Nephron (organoid): Measurements from ENCODE around the gene CCDC88C.

ENCODE experiments used
- H3K27ac Mint-ChIP-seq, 3 experiments: 2 replicates each; pipeline ENCODE4 v1.8.0; 2020; ENCODE audit warnings: mixed read lengths in 3 of 3, mild to moderate bottlenecking in 2 of 3, moderate library complexity in 1 of 3
- H3K27me3 Mint-ChIP-seq: 2 replicates; pipeline ENCODE4 v1.8.0; 2021; ENCODE audit warnings: low read depth, mild to moderate bottlenecking, moderate library complexity, mixed read lengths
- H3K36me3 Mint-ChIP-seq: 2 replicates; pipeline ENCODE4 v1.8.0; 2020; ENCODE audit warnings: low read depth, mixed read lengths
- H3K4me1 Mint-ChIP-seq: 2 replicates; pipeline ENCODE4 v1.8.0; 2020; ENCODE audit warnings: mixed read lengths
- H3K4me3 Mint-ChIP-seq, 3 experiments: 2 replicates each; pipeline ENCODE4 v1.8.0; 2020; ENCODE audit warnings: mild to moderate bottlenecking in 3 of 3, mixed read lengths in 3 of 3, moderate library complexity in 2 of 3
- H3K9me3 Mint-ChIP-seq: 2 replicates; pipeline ENCODE4 v1.8.0; 2020; ENCODE audit warnings: mixed read lengths
- CTCF ChIP-seq, 3 experiments: fragments of 200-600 bp; sonication (generic); IDR thresholded peaks; one replicate each; pipeline ENCODE4 v1.5.0; 2021; ENCODE audit warnings: antibody characterized with exemption in 3 of 3; ENCODE audit not compliant: unreplicated experiment in 3 of 3

Gene CCDC88C

DNA sequence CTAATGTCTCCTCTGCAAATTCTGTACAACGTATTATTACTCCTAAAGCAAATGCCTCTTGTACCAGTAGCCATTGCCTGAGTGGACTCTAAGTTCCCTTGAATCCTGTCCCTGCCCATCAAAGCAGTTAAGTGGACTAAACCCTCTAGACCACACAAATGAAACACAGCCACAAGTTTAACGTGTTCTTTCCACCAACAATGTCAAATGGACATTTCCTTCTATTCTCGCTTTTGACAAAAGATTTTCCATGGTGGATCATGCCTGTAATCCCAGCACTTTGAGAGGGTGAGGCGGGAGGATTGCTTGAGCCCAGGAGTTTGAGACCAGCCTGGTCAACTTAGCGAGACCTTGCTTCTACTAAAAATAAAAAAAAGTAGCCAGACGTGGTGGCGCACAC, 15.9 kb downstream of the CCDC88C start:
- no peak for TF ChIP-seq CTCF (IDR thresholded peaks at IDR 0.05; ENCODE audit: unreplicated experiment in 3 of 3)
- H3K36me3 Mint-ChIP-seq: no peaks in the 10 kb centered on the region
- H3K27ac Mint-ChIP-seq: no peak overlapping the region
- H3K27me3 Mint-ChIP-seq: peaks cover 8% of the 10 kb centered on the region
- H3K9me3 Mint-ChIP-seq: no peaks in the 10 kb centered on the region
- peaks cover 35% of the 10 kb centered on the region for H3K4me1 Mint-ChIP-seq
- no peak overlapping the region for H3K4me3 Mint-ChIP-seq

DNA sequence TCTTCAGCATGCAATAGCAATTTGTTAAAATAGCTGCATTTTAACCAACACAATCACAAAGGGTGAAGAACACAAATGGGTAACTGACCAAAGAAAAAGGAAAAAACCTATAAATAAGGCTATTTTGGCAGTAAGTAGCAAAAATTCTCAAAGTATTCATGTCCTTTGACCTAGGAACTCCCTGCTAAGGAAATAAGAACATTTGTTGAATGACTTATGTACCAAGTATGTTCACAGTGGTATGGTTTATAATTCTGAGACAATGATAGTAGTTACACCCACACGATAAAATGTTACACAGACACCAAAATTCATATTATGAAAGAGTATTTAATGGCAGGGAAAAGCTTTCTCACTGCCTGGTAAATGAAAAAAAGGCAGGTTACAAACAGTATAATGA, 16.9 kb downstream of the CCDC88C start:
- Mint-ChIP-seq H3K9me3 (no peaks in the 10 kb centered on the region), H3K27me3 (peaks cover 10% of the 10 kb centered on the region), H3K36me3 (no peaks in the 10 kb centered on the region), H3K4me1 (peaks cover 44% of the 10 kb centered on the region), H3K27ac (peak overlapping the region in 2 of 3 experiments; percentile 61 to 71), H3K4me3 (no peak overlapping the region)
- no peak for TF ChIP-seq CTCF (IDR thresholded peaks at IDR 0.05; ENCODE audit: unreplicated experiment in 3 of 3)

- Mint-ChIP-seq H3K27me3 (peaks cover 16% of the 10 kb centered on the region), H3K27ac (peak overlapping the region in 2 of 3 experiments; percentile 61 to 71), H3K4me1 (peaks cover 44% of the 10 kb centered on the region), H3K9me3 (no peaks in the 10 kb centered on the region), H3K4me3 (no peak overlapping the region), H3K36me3 (no peaks in the 10 kb centered on the region)
- no peak for TF ChIP-seq CTCF (IDR thresholded peaks at IDR 0.05; ENCODE audit: unreplicated experiment in 3 of 3)
These were observed 17.6 kb downstream of the CCDC88C start for GRCh38 chr14:91399868-91400640.

GRCh38 chr14:91398707-91399106, 18.9 kb downstream of the CCDC88C start:
- TF ChIP-seq CTCF (IDR thresholded peaks at IDR 0.05; ENCODE audit: unreplicated experiment in 3 of 3): no peak

DNA sequence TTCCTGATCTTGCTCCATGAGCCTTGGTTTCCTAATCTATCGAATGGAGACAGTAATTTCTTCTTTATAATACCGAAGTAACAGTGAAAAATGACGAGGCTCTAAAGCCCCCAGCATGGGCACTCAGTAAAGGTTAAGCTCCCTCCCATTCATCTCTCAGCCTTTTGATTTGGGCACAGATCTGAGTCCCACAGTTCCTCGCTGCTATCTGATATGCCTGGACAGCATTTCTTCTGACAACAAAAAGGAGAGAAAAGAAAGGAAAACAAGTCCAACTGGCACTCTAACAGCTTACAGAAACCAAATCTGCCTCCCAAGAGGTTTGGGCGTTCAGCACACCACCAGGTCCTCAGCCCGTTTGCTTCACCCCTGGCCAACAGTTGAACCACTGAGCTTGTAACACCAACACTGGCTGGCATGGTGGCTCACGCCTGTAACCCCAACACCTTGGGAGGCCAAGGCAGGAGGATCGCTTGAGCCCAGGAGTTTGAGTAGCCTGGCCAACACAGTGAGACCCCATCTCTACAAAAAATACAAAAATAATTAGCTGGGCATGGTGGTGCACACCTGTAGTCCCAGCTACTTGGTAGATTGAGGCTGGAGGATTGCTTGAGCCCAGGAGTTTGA, 19.5 kb downstream of the CCDC88C start:
- no peak for TF ChIP-seq CTCF (IDR thresholded peaks at IDR 0.05; ENCODE audit: unreplicated experiment in 3 of 3)
- Mint-ChIP-seq H3K9me3 (no peaks in the 10 kb centered on the region), H3K27ac (peak overlapping the region; percentile 6 to 47 (median 36)), H3K36me3 (no peaks in the 10 kb centered on the region), H3K4me1 (peaks cover 41% of the 10 kb centered on the region), H3K27me3 (peaks cover 25% of the 10 kb centered on the region), H3K4me3 (peak overlapping the region in 1 of 3 experiments; percentile 34)

More at GRCh38 chr14:91398707-91399106, 18.9 kb downstream of the CCDC88C start:
- Mint-ChIP-seq H3K4me3 (no peak overlapping the region), H3K9me3 (no peaks in the 10 kb centered on the region), H3K4me1 (peaks cover 44% of the 10 kb centered on the region), H3K36me3 (no peaks in the 10 kb centered on the region), H3K27me3 (peaks cover 23% of the 10 kb centered on the region), H3K27ac (peak overlapping the region in 1 of 3 experiments; percentile 42)
